Suprapubic skin (tissue), 4 donors: ENCODE data around the gene ARID1B.

Experiments
- EP300 ChIP-seq: sonication (generic); formaldehyde crosslinking; IDR thresholded peaks from one replicate; pipeline ENCODE4 v1.6.1; 2017; ENCODE audit warnings: antibody characterized with exemption
- POLR2A ChIP-seq, 2 donors: fragments of 450-650 bp; IDR thresholded peaks; one replicate each; pipeline ENCODE4 v1.6.1; 2017; ENCODE audit warnings: antibody characterized with exemption in 2 of 2, mild to moderate bottlenecking in 2 of 2, moderate library complexity in 2 of 2
- POLR2AphosphoS5 ChIP-seq, 3 donors: sonication (generic); formaldehyde crosslinking; IDR thresholded peaks; one replicate each; pipeline ENCODE4 v1.6.1; 2017; ENCODE audit warnings: antibody characterized with exemption in 3 of 3
- TF ChIP-seq, protein P1 (sequence below), 2 donors: fragments of 200-600 bp in 1 of 2; fragments of 450-650 bp in 1 of 2; sonication (generic) in 1 of 2; IDR thresholded peaks; one replicate each; pipeline ENCODE4 v1.5.1; 2016 to 2019; ENCODE audit warnings: antibody characterized with exemption in 2 of 2, mild to moderate bottlenecking in 1 of 2, moderate library complexity in 1 of 2

DNA sequence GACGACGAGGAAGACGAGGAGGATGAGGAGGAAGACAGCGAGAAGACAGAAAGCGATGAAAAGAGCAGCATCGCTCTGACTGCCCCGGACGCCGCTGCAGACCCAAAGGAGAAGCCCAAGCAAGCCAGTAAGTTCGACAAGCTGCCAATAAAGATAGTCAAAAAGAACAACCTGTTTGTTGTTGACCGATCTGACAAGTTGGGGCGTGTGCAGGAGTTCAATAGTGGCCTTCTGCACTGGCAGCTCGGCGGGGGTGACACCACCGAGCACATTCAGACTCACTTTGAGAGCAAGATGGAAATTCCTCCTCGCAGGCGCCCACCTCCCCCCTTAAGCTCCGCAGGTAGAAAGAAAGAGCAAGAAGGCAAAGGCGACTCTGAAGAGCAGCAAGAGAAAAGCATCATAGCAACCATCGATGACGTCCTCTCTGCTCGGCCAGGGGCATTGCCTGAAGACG, 429.2 kb downstream of the ARID1B start:
- TF ChIP-seq, protein P1, sequence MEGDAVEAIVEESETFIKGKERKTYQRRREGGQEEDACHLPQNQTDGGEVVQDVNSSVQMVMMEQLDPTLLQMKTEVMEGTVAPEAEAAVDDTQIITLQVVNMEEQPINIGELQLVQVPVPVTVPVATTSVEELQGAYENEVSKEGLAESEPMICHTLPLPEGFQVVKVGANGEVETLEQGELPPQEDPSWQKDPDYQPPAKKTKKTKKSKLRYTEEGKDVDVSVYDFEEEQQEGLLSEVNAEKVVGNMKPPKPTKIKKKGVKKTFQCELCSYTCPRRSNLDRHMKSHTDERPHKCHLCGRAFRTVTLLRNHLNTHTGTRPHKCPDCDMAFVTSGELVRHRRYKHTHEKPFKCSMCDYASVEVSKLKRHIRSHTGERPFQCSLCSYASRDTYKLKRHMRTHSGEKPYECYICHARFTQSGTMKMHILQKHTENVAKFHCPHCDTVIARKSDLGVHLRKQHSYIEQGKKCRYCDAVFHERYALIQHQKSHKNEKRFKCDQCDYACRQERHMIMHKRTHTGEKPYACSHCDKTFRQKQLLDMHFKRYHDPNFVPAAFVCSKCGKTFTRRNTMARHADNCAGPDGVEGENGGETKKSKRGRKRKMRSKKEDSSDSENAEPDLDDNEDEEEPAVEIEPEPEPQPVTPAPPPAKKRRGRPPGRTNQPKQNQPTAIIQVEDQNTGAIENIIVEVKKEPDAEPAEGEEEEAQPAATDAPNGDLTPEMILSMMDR (IDR thresholded peaks at IDR 0.05), result no peak
- no peak for TF ChIP-seq POLR2A (IDR thresholded peaks at IDR 0.05)
- TF ChIP-seq POLR2AphosphoS5 (IDR thresholded peaks at IDR 0.05), result no peak
- TF ChIP-seq EP300, result no peak
